GM21737 (cell line): ENCODE results near the gene AVL9.
"Not testable (repeated sequence)": the region's sequence is repeated elsewhere in the genome, so short reads cannot be mapped to it uniquely, and the experiment has no call there.

Source experiments
- ATAC-seq: cut with Tn5 transposase; IDR thresholded peaks from one replicate; pipeline ENCODE4 v1.9.1; 2021; ENCODE audit warnings: mild to moderate bottlenecking, moderate library complexity; ENCODE audit not compliant: unreplicated experiment

AVL9 gene

DNA sequence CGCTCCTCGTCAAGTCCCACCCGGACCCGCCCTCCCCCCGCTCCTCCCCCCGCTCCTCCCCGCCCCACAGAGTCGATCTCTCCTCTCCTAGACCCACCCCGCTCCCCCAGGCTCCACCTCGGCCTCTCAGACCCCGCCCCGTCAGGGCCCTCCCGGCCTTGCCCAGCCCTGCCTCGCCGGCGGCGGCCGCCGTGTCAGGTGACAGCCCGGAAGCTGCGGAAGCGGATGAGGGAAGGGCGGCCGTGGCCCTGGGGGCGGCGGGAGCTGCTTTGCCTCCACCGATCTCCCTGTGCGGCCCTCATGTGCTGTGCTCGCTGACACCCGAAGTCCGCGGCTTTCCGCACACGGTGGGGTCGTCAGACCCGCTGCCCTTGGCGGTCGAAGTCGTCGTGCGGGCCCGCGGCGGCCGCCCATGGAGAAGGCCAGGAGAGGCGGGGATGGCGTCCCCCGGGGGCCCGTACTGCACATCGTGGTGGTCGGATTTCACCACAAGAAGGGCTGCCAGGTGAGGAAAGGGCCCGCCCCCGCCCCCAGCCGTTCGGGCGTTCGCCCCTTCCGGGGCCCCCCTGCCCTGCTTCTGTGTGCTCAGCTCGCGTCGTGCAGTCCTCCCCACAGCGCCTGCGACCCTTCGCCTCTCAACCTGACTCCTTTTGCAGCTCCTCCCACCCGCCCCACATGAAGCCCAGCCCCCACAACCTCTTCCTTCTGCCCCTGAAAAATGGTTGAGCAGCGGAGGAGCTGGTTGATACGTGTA, at the start of gene AVL9:
AVL9 (plus strand) TSS at position 192 of the 754 bp plus-strand sequence; CDS start at position 413, 221 bp downstream.
- ATAC-seq = peak; percentile 95

GRCh38 chr7:32447218-32447617, 48.1 kb upstream of the AVL9 start:
- no peak for ATAC-seq

GRCh38 chr7:32453341-32454011, 41.8 kb upstream of the AVL9 start:
- ATAC-seq = no peak

- ATAC-seq = no peak
Observed at GRCh38 chr7:32458025-32458424, 37.3 kb upstream of the AVL9 start.

- no peak for ATAC-seq
Observed at GRCh38 chr7:32459788-32460187, 35.5 kb upstream of the AVL9 start.

GRCh38 chr7:32461484-32461883, 33.8 kb upstream of the AVL9 start:
- no peak for ATAC-seq

DNA sequence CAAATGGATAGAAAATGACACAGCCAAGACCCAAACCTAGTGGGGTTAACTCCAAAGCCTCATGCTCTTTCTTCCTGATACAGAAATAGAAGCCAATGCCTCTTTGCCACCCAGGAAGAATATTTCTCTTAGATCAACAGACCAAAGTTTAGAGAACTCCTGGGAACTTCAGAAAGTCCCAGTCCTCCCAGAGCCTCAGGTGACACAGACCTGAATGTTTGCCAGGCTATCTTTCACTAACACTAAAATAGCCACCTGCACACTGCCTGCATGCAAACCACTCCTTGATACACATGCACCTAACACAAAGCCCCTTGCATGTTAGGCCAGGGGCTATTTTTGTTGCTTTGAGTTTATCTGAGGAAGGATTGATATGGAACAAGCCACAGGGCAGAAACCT, 32.8 kb upstream of the AVL9 start:
- ATAC-seq = no peak

- ATAC-seq = no peak
Observed at GRCh38 chr7:32462977-32463376, 32.3 kb upstream of the AVL9 start.

GRCh38 chr7:32464641-32465416, 30.5 kb upstream of the AVL9 start:
- ATAC-seq = not testable (repeated sequence)

- not testable (repeated sequence) for ATAC-seq
Observed at GRCh38 chr7:32470004-32470403, 25.3 kb upstream of the AVL9 start.

GRCh38 chr7:32470871-32471270, 24.4 kb upstream of the AVL9 start:
- no peak for ATAC-seq

- ATAC-seq = no peak
Observed at GRCh38 chr7:32472015-32472414, 23.3 kb upstream of the AVL9 start.

DNA sequence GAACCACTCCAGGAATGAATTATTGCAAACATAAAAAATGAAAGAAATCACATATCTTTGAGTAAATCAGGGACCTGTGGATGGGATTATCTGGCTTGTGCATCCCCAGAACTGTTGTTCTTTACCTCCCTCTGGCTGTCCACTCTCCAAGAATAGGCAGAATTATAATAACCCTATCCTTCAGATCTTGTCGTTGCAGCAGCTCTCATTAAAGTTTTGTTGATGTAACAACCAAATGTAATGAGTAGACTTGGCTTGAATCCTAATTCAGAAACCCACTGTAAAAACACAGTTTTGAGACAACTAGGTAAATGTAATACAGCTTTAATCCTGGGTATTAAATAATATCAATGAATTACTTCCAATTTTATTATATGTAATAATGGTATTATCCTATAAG, 21.3 kb upstream of the AVL9 start:
- ATAC-seq = no peak

GRCh38 chr7:32476816-32477648, 18.3 kb upstream of the AVL9 start:
- ATAC-seq = no peak

DNA sequence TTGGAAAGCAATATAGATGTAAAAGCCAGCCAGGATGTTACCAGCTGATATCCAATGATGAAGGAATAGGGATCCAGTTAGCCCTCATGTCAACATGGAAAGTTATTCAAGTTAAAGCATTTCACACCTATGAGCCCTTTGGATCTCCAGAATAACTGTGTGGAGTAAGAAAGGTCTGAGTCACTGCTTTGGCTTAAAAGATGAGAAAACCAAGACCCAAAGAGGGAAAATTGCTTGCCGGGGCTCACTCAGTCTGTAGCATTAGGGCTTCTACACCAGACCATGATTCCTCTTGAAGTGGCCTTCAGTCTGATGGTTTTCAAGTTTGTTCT, 17.7 kb upstream of the AVL9 start:
- ATAC-seq = no peak

GRCh38 chr7:32479574-32480200, 15.6 kb upstream of the AVL9 start:
- ATAC-seq = no peak

- no peak for ATAC-seq
Observed at GRCh38 chr7:32481176-32481575, 14.1 kb upstream of the AVL9 start.

DNA sequence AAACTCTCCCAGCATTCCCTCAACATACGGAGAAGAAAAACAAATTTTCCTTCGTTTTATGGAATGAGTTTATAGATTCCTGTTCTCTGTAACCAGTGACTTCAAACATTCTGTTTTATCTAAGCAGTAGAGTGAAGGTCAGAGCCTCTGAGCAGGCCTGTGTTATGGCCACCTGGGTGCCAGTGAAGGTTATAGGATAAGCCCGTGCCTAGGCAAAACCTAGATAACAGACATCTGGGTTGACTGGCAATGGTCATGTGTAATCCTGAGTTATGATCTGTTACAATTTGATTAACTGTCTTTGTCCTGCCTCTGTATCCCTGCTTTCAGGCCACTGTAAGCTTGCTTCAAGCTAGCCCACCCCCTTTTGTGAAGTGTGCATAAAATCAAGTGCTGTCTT, 13.4 kb upstream of the AVL9 start:
- ATAC-seq = no peak

- ATAC-seq = no peak
Observed at GRCh38 chr7:32489788-32490126, 5.5 kb upstream of the AVL9 start.

GRCh38 chr7:32490127-32490796, 5.0 kb upstream of the AVL9 start, which contains the start of gene LSM5:
TSS of gene LSM5 (minus strand) at chr7:32490380. CDS start at chr7:32490365, 15 bp downstream.
- ATAC-seq = peak; percentile 77
